Panc1 (cell line): ENCODE results near the gene PDZD2.

Experiments
- POLR2AphosphoS5 ChIP-seq: IDR thresholded peaks from 2 replicates; pipeline ENCODE4 v1.6.1; 2012; ENCODE audit warnings: mild to moderate bottlenecking, low read depth, low read length, moderate library complexity
- TCF7L2 ChIP-seq: IDR thresholded peaks from 2 replicates; pipeline ENCODE4 v1.6.1; 2011; ENCODE audit warnings: mild to moderate bottlenecking, low read depth, low read length, inconsistent platforms
- TF ChIP-seq, protein P1 (sequence below): fragments of 450-650 bp; IDR thresholded peaks from 2 replicates; pipeline ENCODE4 v1.5.1; 2017; ENCODE audit warnings: mild to moderate bottlenecking

GRCh38 chr5:32100230-32100629 is 461.3 kb downstream of the PDZD2 start:
- TF ChIP-seq, protein P1, sequence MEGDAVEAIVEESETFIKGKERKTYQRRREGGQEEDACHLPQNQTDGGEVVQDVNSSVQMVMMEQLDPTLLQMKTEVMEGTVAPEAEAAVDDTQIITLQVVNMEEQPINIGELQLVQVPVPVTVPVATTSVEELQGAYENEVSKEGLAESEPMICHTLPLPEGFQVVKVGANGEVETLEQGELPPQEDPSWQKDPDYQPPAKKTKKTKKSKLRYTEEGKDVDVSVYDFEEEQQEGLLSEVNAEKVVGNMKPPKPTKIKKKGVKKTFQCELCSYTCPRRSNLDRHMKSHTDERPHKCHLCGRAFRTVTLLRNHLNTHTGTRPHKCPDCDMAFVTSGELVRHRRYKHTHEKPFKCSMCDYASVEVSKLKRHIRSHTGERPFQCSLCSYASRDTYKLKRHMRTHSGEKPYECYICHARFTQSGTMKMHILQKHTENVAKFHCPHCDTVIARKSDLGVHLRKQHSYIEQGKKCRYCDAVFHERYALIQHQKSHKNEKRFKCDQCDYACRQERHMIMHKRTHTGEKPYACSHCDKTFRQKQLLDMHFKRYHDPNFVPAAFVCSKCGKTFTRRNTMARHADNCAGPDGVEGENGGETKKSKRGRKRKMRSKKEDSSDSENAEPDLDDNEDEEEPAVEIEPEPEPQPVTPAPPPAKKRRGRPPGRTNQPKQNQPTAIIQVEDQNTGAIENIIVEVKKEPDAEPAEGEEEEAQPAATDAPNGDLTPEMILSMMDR = no peak
- TF ChIP-seq TCF7L2 (no peak), POLR2AphosphoS5 (no peak)
